ENCODE measurements around the gene SNRNP25.
"Not testable (repeated sequence)": the region's sequence is repeated elsewhere in the genome, so short reads cannot be mapped to it uniquely, and the experiment has no call there.

The SNRNP25 gene

DNA sequence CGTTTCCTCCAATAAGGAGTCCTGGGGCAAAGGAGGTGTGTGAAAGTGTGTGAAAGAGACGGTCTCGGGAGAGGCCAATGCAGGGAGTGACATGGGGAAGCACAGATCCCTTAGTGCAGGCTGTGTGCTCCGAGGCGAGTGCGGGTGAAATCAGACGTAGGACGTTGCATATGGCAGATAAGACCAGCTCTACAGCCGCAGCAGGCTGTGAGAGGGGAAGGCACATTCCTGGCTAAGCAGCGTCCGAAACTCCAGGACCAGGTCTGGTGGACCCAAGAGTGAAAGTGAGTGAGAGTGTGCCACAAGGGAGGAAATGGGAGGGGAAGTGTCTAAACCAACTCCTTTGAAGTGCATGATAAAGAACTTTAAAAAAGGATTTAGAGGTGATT, 11.6 kb upstream of the SNRNP25 start:
- no peak for DNase-seq (ENCODE audit: low read depth)

DNA sequence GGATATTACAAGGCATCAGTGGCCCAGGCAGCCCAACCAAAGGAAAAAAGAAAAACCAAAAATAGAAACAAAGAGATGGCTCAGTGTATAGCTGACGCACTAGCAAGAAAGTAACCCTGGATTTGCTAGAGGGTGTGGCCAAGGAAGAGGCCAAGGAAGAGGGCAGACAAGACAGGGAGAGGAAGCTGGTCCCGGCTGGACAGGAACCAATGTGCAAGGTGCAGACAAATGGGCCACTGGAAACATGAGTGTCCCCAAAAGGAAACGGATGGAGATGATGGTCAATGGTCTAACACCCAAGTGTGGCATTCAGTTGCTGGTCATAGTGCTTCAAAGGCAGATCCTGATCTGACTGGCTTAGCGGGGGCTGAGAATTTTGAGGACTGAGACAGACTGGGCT, 10.9 kb upstream of the SNRNP25 start:
- DNase-seq (ENCODE audit: low read depth) = no peak

DNA sequence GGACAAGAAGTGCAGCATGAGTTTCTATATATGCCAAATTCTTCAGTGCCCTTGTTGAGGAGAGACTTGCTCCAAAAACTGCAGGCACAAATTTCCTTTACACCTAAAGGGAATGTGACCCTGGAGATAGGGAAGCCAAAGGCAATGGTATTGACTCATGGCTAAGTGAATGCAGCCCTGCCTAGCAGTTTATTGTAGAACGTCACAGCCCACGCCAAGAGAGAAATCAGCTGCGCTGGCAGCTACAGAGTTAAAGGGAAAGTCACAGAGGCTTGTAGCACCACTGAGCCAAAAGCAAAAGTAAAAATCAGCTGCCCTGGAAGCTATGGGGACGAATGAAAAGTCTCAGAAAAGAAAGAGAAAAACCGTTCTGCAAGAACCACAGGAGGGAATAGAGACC, 10.3 kb upstream of the SNRNP25 start:
- no peak for DNase-seq (ENCODE audit: low read depth)

DNA sequence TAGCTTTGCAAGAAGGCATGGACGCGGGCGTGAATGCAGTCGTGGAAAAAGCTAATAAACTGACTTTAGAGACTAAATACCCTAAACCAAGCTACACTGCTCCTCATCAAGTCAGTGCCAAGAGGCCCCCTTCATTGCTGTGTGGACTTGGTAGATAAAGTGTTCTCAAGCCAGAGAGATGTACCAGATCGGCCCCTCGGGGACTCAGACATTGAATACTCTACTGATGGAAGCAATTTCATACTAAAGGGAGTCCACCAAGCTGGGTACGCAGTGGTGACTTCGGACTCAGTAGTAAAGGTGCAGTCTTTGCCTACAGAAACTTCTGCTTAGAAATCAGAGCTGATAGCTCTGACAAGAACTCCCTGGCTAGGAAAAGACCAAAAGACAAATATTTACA, 9.0 kb upstream of the SNRNP25 start:
- no peak for DNase-seq (ENCODE audit: low read depth)

DNA sequence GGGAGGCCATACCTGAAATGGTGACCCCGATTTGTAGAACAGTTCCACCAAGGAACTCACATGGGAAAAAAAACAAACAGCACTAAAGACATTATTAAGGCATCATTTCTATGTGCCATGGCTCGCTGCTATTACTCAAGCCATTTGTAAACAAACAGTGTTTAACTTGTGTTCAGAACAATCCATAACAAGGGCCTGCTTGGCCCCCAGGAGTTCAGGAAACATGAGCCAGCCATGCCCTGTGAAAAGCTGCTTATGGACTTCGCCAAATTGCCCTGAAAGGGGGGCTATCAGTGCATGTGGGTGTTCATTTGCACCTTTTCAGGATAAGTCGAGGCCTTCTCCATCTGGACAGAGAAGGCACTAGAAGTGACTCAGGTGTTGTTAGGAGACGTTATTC, 8.2 kb upstream of the SNRNP25 start:
- no peak for DNase-seq (ENCODE audit: low read depth)

DNA sequence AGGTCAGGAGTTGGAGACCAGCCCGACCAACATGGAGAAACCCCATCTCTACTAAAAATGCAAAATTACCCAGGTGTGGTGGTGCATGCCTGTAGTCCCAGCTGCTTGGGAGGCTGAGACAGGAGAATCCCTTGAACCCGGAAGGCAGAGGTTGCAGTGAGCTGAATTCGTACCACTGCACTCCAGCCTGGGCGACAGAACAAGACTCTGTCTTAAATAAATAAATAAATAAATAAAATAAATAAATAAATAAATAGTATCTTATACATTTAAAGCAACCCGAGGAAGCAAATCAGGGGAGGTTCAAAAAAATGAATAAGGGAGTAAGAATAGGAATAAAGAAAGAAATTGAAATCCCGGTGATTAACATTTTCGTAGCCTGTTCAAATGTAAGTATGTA, 7.1 kb upstream of the SNRNP25 start:
- not testable (repeated sequence) for DNase-seq (ENCODE audit: low read depth)

DNA sequence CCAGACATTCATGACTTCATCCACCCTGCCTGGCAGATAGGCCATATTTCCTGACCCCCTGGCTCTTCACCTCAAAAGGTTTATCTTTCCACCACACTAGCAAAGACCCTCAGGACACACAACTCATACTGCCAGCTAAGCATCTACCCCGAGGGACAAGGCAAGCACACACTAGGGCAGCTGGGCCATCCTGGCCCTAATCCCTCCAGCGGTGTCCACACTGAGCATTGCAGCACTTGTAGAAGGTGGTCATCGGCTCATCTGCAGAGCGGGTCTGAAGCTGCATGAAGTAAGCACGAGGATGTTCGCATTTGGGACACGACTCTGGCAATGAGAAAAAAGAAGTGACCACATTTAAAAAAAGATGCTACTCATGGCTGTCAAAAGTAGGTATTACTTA, 6.4 kb upstream of the SNRNP25 start:
- DNase-seq (ENCODE audit: low read depth) = no peak

DNA sequence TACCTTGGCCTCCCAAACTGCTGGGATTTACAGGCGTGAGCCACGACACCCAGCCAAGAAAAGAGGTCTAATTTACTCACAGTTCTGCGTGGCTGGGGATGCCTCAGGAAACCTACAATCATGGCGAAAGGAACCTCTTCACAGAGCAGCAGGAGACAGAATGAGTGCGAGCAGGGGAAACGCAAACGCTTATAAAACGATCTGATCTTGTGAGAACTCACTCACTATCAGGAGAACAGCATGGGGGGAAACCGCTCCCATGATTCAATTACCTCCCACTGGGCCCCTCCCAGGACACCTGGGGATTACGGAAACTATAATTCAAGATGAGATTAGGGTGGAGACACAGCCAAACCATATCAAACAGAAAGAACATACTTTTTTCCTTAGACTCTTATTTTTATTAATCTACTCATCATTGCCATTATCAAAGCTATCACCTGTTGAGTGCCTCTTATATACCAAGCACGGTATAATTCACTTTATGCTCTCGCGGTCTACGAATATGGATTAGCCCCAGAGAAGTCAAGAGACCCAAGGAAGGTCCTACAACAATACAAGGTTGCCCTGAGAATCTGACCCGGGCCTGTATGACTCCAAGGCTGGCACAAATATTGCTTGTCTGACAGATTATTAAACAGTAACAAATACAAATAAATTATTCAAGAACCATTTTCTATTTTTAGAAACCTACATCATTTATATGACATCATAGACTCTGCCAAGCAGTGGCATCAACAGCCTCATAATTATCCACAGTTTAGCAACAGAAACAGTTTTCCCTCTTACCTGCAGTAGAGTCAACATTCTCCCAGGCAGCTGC, 2.6 kb upstream of the SNRNP25 start:
- no peak for DNase-seq (ENCODE audit: low read depth)

DNA sequence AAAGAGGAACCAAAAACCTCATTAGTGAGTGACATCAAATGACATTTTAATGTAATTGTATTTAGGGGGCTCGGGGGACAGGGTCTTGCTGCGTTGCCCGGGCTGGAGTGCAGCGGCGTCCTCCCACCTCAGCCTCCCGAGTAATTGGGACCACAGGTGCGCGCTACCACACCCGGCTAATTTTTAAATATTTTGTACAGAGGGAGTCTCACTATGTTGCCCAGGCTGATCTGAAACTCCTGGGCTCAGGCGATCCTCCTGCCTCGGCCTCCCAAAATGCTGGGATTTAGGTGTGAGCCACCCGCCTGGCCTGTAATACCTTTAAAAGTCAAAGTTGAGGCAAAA, 581 bp downstream of the SNRNP25 start:
- no peak for DNase-seq (ENCODE audit: low read depth)

DNA sequence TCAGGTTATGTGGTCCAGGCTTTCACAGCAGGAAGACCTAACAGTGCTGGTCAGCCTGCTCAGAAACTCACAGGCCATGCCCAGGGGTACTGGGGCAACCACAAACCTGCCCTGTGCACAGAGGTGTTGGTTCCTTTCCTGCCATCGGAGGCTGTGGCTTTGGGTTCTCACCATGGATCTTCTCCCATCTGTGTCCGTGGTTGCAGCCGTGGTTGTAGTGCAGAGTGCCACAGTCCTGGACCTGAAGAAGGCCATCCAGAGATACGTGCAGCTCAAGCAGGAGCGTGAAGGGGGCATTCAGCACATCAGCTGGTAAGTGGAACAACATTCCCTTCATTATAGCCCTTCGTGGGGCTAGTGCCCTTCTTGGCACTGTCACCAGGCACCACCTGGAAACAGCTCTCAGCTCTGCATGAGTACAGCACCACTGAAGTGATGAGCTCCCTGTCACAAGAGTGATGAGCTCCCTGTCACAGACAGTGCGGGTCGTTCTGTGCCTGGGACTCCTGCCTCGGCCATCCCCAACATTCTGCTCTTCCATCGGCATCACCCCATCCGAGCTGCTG, 2.0 kb downstream of the SNRNP25 start:
- no peak for DNase-seq (ENCODE audit: low read depth)

DNA sequence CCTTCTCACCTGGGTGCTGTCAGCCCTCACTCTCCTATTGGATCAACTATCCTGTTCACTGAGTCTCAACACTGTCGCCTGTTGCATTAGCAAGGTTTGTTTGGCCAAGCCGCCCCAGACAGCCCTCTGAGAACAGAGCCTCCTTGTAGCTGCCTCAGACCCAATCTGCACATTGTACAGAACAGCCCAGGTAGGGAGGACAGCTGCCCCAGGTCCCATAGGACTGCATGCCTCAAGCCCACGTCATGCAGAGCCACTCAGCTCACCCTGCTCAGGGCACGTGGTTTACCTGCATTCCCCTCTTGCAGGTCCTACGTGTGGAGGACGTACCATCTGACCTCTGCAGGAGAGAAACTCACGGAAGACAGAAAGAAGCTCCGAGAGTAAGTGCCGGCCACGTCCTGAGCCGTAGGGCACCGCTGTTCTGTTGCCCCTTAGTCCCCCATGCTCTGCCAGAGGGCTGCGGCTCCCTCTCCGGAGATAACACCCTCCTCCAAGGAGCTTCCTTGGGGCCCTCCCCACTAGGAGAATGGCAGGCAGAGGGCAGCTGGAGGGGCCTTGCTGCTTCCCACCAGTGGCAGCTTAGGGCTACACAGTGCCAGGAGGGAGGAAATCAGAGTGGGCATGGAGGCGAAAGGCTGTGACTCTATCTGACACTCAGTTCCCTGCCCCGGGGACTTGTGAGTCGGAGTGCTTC, 2.8 kb downstream of the SNRNP25 start:
- DNase-seq (ENCODE audit: low read depth) = no peak

DNA sequence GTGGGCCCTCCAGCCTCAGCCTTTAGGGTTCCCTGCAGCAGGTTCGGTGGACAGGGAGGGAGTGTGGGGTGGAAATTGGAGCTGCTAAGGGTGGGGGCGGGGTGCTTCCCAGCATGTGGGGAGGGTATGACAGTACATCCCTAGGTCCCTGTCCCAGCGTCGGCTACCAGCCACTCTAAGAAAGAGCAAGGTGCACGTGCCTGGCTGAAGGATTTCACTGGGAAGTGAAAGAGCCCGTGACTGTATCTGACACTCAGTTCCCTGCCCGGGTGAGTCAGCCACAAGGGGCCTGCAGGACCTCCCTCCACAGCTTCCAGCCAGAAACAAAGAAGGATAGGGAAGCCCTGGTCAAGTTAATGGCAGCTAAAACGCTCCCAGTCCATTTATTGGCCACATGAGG, 4.1 kb downstream of the SNRNP25 start:
- DNase-seq (ENCODE audit: low read depth) = no peak

DNA sequence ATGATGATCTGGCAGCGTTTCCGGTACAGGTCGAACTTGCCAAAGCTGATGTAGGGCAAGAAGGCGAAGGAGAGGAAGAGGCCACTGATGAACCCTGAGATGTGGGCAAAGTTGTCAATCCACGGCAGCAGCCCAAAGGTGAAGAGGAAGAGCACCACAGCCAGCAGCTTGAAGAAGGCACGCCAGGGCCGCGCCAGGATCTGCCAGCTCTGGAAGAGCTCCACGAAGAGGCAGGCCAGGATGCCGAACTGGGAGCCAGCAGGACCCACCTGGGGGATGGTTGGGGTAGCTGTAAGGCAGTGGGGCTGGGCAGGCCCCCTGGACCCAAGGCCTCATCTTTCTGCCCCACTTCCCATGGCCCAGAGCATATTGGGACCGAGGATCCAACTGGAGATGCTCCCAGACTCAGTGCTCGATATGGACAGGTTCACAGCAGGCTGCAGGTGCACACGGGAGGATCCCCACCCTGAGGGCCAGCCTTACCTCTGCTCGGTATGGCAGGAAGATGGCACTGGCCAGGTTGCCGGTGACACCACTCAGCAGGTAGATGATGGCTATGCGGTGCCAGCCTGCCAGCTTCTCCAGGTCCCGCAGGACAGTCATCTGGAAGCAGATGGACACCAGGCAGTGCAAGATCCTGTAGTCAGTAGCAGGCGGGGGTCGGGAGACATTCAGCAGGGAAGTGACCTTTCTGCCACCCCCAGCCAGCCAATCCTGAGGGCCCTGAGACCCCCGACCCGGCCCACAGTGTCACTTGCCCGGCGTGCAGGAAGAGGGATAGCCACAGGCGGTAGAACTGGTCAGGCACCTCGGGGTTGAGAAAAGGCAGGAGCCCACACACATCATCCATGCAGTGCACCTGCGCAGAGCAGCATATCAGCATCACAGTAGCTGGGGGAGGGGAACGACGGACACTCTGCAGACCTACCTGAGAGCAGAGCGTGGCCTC, 5.1 kb downstream of the SNRNP25 start:
- no peak for DNase-seq (ENCODE audit: low read depth)

DNA sequence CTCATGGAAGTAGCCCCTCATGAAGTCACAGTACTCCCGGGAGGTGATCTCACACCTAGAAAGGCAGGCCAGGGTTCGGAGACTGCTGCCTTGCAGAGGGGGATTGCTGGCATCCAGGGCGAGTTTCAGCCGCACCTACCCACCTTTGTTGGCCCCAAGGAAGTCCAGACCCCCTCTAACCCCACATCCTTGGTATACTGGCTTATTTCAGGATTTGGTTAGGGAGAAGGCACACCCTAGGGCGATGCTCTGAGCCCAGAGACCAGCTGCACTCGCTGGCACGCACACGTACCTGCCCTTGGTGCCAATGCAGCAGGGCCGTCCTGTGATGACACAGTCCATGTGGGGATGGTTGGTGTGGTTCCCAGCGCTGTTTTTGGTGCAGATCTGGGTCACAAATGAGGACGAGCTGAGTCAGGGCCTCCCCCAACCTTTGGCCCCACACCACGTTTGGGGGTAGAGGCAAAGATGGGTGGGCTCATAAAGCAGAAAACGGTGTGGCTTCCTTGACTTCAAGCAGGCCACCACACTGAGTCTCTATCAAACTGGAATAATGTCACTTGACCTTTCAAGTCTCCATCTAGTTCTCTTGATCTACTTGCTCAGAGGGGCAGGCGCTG, 5.9 kb downstream of the SNRNP25 start:
- DNase-seq (ENCODE audit: low read depth) = no peak

DNA sequence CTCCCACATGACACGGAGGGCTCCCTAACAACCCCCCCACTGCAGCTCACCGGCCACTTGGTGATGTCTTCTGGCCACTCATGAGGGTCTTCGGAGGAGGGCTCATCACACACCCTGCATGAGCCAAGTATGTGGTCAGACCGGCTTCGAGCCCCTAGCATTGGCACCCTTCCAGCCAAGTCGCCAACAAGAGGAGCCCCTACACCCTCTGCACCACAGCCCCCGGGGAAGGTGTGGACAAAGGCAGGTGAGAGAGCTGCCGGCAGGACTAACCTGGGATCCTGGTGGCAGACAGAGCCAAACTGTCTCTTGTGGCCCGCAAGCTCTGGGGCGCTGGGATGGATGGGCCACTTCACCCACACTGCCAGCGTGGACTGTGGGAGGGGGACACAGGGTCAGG, 6.5 kb downstream of the SNRNP25 start:
- no peak for DNase-seq (ENCODE audit: low read depth)

DNA sequence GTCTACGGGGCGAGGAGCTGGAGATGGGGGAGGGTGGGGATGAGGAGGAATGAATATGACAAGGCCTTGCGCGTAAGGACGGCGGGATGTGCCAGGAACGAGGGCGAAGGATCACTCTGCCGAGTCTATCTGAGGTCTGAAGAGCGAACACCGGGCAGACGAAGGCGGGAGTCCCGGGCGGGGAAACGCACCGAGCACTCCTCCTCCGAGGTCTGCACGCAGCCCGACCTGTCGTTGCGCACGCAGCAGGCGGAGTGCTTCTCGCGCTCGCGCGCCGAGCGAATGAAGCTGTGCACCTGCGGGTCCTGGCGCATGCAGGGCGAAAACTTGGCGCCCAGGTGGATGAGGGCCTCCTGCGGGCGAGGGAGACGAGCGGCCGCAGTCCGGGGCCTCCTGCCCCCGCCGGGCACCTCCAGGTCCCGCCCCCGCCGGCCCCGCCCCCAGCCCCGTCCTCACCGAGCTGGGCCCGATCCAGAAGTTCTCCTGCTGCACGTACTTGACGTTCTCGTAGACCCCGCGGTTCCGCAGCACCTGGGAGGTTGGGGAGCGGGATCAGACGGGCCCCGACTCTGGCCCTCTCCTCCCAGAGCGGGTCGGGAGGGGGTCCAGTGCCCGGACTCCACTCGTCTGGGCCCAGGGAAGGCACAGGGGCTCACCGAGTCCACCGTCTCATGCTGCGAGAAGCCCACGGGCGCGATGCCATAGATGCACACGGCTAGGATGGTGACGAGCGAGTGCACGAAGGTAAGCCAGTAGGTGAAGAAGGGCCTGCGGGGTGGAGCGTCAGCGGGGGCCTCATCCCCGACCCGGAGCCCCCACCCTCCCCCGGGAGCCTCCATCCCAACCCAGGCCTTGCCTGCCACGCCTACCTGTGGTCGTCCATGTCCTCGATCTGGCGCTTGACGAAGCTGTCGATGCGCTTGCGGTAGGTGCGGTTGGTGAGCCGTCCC, 7.6 kb downstream of the SNRNP25 start:
- DNase-seq (ENCODE audit: low read depth) = no peak

DNA sequence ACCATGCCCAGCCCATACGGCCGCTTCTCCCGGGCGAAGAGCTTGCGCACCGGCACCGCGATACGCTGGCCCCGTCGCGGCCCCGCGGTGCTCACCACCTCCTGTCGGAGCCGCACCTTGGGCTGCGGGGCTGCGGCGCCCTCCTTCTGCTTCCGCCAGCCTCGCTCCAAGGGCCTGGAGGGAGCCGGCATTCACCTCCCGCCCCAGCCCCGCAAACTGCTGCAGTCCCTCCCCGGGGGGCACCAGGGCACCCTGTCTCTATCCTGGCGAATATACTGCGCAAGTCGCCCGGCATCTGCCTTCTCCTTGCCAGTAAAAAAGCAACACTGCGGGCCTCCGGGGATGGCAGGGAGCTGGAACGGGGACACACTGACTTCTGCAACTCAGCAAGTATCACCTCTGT, 8.3 kb downstream of the SNRNP25 start:
- DNase-seq (ENCODE audit: low read depth) = no peak

DNA sequence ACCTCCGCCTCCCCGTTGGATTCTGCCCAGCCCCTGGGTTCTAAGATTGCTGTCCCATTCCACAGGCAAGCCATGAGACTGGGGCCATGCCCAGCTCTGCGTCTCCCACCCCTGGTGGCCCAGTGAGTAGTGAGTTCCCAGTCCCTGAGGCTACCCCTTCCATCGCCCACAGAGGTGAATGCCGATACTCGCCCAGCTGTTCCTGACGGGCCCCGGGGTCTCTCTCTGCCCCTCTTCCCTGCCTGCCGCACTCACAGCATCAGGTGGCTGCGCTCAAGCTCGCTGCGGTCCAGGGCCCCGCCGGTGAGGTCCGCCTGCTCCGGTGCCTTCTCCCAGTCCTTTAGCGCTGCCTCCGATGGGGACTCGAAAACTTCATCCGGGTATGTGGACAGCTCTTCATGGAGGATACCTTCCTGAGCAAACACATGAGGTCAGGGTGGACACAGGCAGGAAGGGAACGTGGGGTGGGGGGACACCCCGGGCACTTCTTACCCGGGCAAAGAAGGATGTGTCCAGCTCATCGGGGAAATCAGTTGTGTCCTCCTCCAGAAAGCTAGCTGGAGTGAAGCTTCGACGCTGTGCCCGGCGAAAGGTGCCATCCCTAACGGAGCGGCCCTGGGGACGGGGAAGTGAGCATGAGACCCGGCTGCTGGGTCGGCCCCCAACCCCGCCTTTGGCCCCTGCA, 8.8 kb downstream of the SNRNP25 start:
- DNase-seq (ENCODE audit: low read depth) = no peak

DNA sequence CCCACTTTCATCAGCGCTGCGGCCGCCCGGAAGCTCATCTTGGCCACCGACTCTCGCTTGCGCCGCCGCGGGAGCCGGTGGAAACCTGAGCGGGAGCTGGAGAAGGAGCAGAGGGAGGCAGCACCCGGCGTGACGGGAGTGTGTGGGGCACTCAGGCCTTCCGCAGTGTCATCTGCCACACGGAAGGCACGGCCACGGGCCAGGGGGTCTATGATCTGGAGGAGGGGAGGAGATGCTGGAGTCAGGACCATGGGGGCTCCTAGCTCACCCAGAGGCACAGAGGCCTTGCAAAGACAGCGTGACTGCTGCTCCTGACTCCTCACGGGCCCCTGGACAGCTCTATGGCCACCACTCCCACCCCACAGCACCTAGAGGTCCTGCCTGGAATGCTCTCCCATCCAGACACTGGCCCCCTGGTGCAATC, 9.4 kb downstream of the SNRNP25 start:
- no peak for DNase-seq (ENCODE audit: low read depth)

DNA sequence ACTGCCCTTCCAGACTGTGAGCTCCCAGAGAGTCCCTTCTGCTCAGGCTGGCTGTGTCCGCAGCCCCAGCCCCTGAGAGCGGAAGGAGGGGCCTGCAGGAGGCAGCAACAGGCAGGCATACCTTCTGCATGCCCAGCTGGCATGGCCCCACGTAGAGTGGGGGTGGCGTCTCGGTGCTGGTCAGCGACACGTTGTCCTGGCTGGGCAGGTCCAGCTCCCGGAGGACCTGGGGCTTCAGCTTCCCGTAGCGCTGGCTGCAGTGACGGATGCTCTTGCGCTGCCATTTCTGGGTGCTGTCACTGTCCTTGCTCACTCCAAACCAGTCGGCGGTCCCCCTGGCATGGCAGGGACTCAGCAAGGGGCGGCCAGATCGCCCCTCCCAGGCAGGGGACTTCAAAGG, 9.8 kb downstream of the SNRNP25 start:
- no peak for DNase-seq (ENCODE audit: low read depth)
